Body of pancreas (tissue), 4 donors: ENCODE results near the gene FAM83G. TPM values are rescaled to one million over a fixed set of nuclear protein-coding genes. Genes with fewer than 3 reads are reported as not detected.

ENCODE experiments used
- ATAC-seq: fragments of 150-250 bp; one replicate; pipeline ENCODE4 v1.9.1; 2016
- DNase-seq, 4 donors: peaks; one replicate each; pipeline ENCODE4 v3.0.0-alpha.2; 2019
- H3K27ac ChIP-seq, 4 donors: fragments of 200-600 bp; sonication (generic); 1 replicate in 3 of 4; 2 replicates in 1 of 4; pipeline versions ENCODE4 v1.5.1 to v1.6.1; 2016 to 2019; ENCODE audit warnings: mild to moderate bottlenecking in 1 of 4, mixed read lengths in 1 of 4, moderate library complexity in 1 of 4
- H3K27me3 ChIP-seq, 2 donors: fragments of 200-600 bp; sonication (generic); one replicate each; pipeline ENCODE4 v1.6.0; 2016; ENCODE audit warnings: mild to moderate bottlenecking in 1 of 2
- H3K36me3 ChIP-seq, 2 donors: fragments of 200-600 bp; sonication (generic); replicated peaks in 1 of 2; 2 replicates each; pipeline ENCODE4 v1.5.1; 2016; ENCODE audit warnings: low read depth in 2 of 2; ENCODE audit not compliant: insufficient read depth in 1 of 2
- H3K4me1 ChIP-seq: fragments of 200-600 bp; sonication (generic); one replicate; pipeline ENCODE4 v1.6.0; 2016
- H3K4me3 ChIP-seq, 2 donors: fragments of 200-600 bp; sonication (generic); 1 replicate in 1 of 2; 2 replicates in 1 of 2; pipeline ENCODE4 v1.5.1; 2016 to 2019
- H3K9me3 ChIP-seq, 3 donors: fragments of 200-600 bp; sonication (generic); 1 replicate in 2 of 3; 2 replicates in 1 of 3; pipeline ENCODE4 v1.5.1; 2016
- CTCF ChIP-seq, 7 experiments: fragments of 450-650 bp in 4 of 7; fragments of 200-600 bp in 3 of 7; sonication (generic) in 3 of 7; IDR thresholded peaks; one replicate each; pipeline ENCODE4 v1.5.1; 2016 to 2019; ENCODE audit warnings: antibody characterized with exemption in 7 of 7
- POLR2A ChIP-seq, 3 donors: fragments of 450-650 bp; IDR thresholded peaks; one replicate each; pipeline ENCODE4 v1.6.1; 2016; ENCODE audit warnings: antibody characterized with exemption in 3 of 3, mild to moderate bottlenecking in 2 of 3
- WGBS, 2 donors: methylation state at CpG; one replicate each; pipeline ENCODE4 v1.1.5; 2017; 5-methylcytosine and 5-hydroxymethylcytosine counted together
- intact Hi-C: fragments of 100-400 bp; cut with DNase I; formaldehyde crosslinking; loops from one replicate; pipeline ENCODE4 v1.15.1; 2023
- total RNA-seq, 2 donors: library from RNA; depleted of rRNA; stranded (reverse); fragments of >200 nt; gene quantifications; one replicate each; pipeline ENCODE4 v1.1.0, GENCODE V29; 2016

Gene FAM83G
- total RNA-seq, 2 donors from 2014 or later = 11.4 to 16.5 TPM

GRCh38 chr17:19011581-19011980 lies 7.0 kb upstream of the FAM83G start:
- no peak for ATAC-seq
- Histone ChIP-seq H3K27ac (no peak overlapping the region), H3K36me3 (no peaks in the 10 kb centered on the region), H3K4me1 (no peaks in the 10 kb centered on the region), H3K27me3 (no peaks in the 10 kb centered on the region), H3K9me3 (no peaks in the 10 kb centered on the region), H3K4me3 (no peak overlapping the region)
- no peak for TF ChIP-seq CTCF (IDR thresholded peaks at IDR 0.05)
- TF ChIP-seq POLR2A (IDR thresholded peaks at IDR 0.05) = no peak
- 78 to 82% methylated on average over 6 of the region's 6 CpGs for WGBS, 2 donors
- no peak for DNase-seq
- intact Hi-C loops = no loop called here

- no peak for TF ChIP-seq CTCF (IDR thresholded peaks at IDR 0.05)
- no peak for TF ChIP-seq POLR2A (IDR thresholded peaks at IDR 0.05)
- no peak for DNase-seq
Measured at GRCh38 chr17:19010729-19011505, 6.4 kb upstream of the FAM83G start.

GRCh38 chr17:19009970-19010369 lies 5.4 kb upstream of the FAM83G start:
- H3K27me3 ChIP-seq = no peaks in the 10 kb centered on the region
- no peak overlapping the region for H3K27ac ChIP-seq
- H3K4me1 ChIP-seq = peaks cover 3% of the 10 kb centered on the region
- no peak overlapping the region for H3K4me3 ChIP-seq
- 92 to 93% methylated on average over 12 of the region's 12 CpGs for WGBS, 2 donors
- no peaks in the 10 kb centered on the region for H3K36me3 ChIP-seq
- intact Hi-C loops = no loop called here
- H3K9me3 ChIP-seq = no peaks in the 10 kb centered on the region
- no peak for ATAC-seq
- no peak for TF ChIP-seq CTCF (IDR thresholded peaks at IDR 0.05)
- no peak for TF ChIP-seq POLR2A (IDR thresholded peaks at IDR 0.05)
- DNase-seq = no peak

More at GRCh38 chr17:19010729-19011505, 6.4 kb upstream of the FAM83G start:
- intact Hi-C loops = no loop called here
- 61 to 64% methylated on average over 10 to 11 of the region's 11 CpGs for WGBS, 2 donors
- no peaks in the 10 kb centered on the region for H3K27me3 ChIP-seq
- ATAC-seq = no peak
- no peak overlapping the region for H3K27ac ChIP-seq
- H3K4me3 ChIP-seq = no peak overlapping the region
- H3K4me1 ChIP-seq = no peaks in the 10 kb centered on the region
- no peaks in the 10 kb centered on the region for H3K36me3 ChIP-seq
- no peaks in the 10 kb centered on the region for H3K9me3 ChIP-seq

- no peaks in the 10 kb centered on the region for H3K27me3 ChIP-seq
- H3K4me3 ChIP-seq = no peak overlapping the region
- intact Hi-C loops = no loop called here
- peaks cover 28% of the 10 kb centered on the region for H3K4me1 ChIP-seq
- no peaks in the 10 kb centered on the region for H3K9me3 ChIP-seq
- H3K36me3 ChIP-seq = no peaks in the 10 kb centered on the region
- H3K27ac ChIP-seq = no peak overlapping the region
- no peak for ATAC-seq
- DNase-seq = no peak
- TF ChIP-seq CTCF (IDR thresholded peaks at IDR 0.05) (no peak), POLR2A (IDR thresholded peaks at IDR 0.05) (no peak)
Measured at GRCh38 chr17:19006698-19007097, 2.1 kb upstream of the FAM83G start.
